Muscle of back (tissue), 11 donors: Measurements from ENCODE around the gene PBX4. TPM values are rescaled to one million over a fixed set of nuclear protein-coding genes. Genes with fewer than 3 reads are reported as not detected.

Experiments used
- DNase-seq, 3 donors: peaks; one replicate each; pipeline versions ENCODE4 v3.0.0 to v3.0.0-alpha.2; 2013
- polyA plus RNA-seq, 10 donors: library from polyadenylated mRNA; unstranded; fragments of 120-200 nt; gene quantifications; one replicate each; pipeline ENCODE4 v1.2.1, GENCODE V29; 2013; ENCODE audit not compliant: insufficient read length in 10 of 10

The PBX4 gene
- polyA plus RNA-seq, 10 donors = 0.87 to 3.0 (median 1.8) TPM

GRCh38 chr19:19592690-19593089 is 25.8 kb downstream of the PBX4 start:
- DNase-seq = no peak

- peak; percentile 79 to 91 (median 89) for DNase-seq
Measured at GRCh38 chr19:19591133-19591825, 27.2 kb downstream of the PBX4 start.

GRCh38 chr19:19588546-19588945 is 29.9 kb downstream of the PBX4 start:
- no peak for DNase-seq

- no peak for DNase-seq
Measured at GRCh38 chr19:19587771-19588170, 30.7 kb downstream of the PBX4 start.

- DNase-seq = no peak
Measured at GRCh38 chr19:19584356-19584755, 34.1 kb downstream of the PBX4 start.

GRCh38 chr19:19582471-19582870 is 36.0 kb downstream of the PBX4 start:
- no peak for DNase-seq

GRCh38 chr19:19581391-19581790 is 37.1 kb downstream of the PBX4 start:
- no peak for DNase-seq

- DNase-seq = no peak
Measured at GRCh38 chr19:19580418-19580817, 38.1 kb downstream of the PBX4 start.

GRCh38 chr19:19579533-19580361 is 38.7 kb downstream of the PBX4 start:
- DNase-seq = no peak

GRCh38 chr19:19578252-19578651 is 40.2 kb downstream of the PBX4 start:
- DNase-seq = peak in 1 of 3 donors; percentile 34

- no peak for DNase-seq
Measured at GRCh38 chr19:19575411-19575810, 43.1 kb downstream of the PBX4 start.

GRCh38 chr19:19571071-19571786 is 47.3 kb downstream of the PBX4 start:
- DNase-seq = no peak

- DNase-seq = no peak
Measured at GRCh38 chr19:19570571-19570970, 47.9 kb downstream of the PBX4 start.

- DNase-seq = no peak
Measured at GRCh38 chr19:19568802-19569756, 49.4 kb downstream of the PBX4 start.

- no peak for DNase-seq
Measured at GRCh38 chr19:19567391-19567790, 51.1 kb downstream of the PBX4 start.

- DNase-seq = no peak
Measured at GRCh38 chr19:19566306-19566705, 52.2 kb downstream of the PBX4 start.

GRCh38 chr19:19563348-19563848 is 55.1 kb downstream of the PBX4 start:
- no peak for DNase-seq

GRCh38 chr19:19562665-19563347 is 55.7 kb downstream of the PBX4 start:
- no peak for DNase-seq

GRCh38 chr19:19561946-19562664 is 56.4 kb downstream of the PBX4 start:
- no peak for DNase-seq

- no peak for DNase-seq
Measured at GRCh38 chr19:19559931-19560330, 58.6 kb downstream of the PBX4 start.
